Stimulated activated memory B cell treated with anti-CD40 and anti-IgM and Interleukin-4, amounts not matched to agents 10 μg/mL and 1 μg/mL and 100 μg/mL, for 72 hours (primary cell): Measurements from ENCODE around the gene ARID1B.
"Not testable (repeated sequence)": the region's sequence is repeated elsewhere in the genome, so short reads cannot be mapped to it uniquely, and the experiment has no call there.

Source experiments
- ATAC-seq: fragments of 150-1000 bp; cut with Tn5 transposase; 2 replicates; pipeline ENCODE4 v1.10.0; 2021
- H3K27ac Mint-ChIP-seq: one replicate; pipeline ENCODE4 v1.8.0; 2022; ENCODE audit warnings: mild to moderate bottlenecking, mixed read lengths
- H3K27me3 Mint-ChIP-seq: one replicate; pipeline ENCODE4 v1.8.0; 2022; ENCODE audit warnings: mixed read lengths
- H3K36me3 Mint-ChIP-seq: one replicate; pipeline ENCODE4 v1.8.0; 2022; ENCODE audit warnings: mixed read lengths
- H3K4me1 Mint-ChIP-seq: one replicate; pipeline ENCODE4 v1.8.0; 2022; ENCODE audit warnings: mixed read lengths
- H3K4me3 Mint-ChIP-seq: one replicate; pipeline ENCODE4 v1.8.0; 2022; ENCODE audit warnings: mild to moderate bottlenecking, moderate library complexity, mixed read lengths
- H3K9me3 Mint-ChIP-seq: one replicate; pipeline ENCODE4 v1.8.0; 2022; ENCODE audit warnings: mixed read lengths

ARID1B gene

DNA sequence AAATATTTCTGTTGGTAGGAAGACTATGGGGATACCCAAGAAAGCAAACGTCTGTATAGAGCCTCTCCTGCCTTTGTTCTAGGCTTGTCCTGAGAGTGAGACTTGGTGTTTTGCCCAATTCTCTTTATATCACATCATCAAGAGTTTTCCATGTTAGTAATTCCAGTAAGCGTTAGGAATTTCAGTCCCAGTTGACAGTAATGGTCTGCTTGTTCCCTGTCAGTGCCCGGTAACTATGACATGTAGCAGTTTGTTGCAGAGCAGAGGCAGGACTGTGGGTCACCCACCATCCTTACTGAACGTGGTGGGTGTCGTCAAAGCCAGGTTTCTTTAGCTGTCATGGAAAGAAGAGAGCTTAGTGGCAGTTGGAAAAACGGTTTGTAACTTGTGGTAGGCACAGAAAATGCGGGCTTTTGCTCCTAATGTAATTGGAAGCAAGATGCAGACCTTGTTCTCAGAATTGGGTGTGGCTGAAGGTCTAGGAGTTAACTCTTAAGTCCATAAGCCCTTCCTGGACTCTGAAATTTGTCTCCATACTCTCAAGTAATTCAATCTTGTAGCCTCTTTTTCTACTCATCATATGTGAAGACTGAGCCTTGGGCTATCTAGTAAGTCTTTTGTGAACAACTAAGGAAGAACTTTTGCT lies 357.3 kb downstream of the ARID1B start:
- Mint-ChIP-seq H3K9me3 (no peaks in the 10 kb centered on the region), H3K4me1 (peaks cover 4% of the 10 kb centered on the region), H3K27ac (no peak overlapping the region), H3K4me3 (no peak overlapping the region), H3K27me3 (no peaks in the 10 kb centered on the region), H3K36me3 (peaks cover 34% of the 10 kb centered on the region)
- no peak for ATAC-seq

DNA sequence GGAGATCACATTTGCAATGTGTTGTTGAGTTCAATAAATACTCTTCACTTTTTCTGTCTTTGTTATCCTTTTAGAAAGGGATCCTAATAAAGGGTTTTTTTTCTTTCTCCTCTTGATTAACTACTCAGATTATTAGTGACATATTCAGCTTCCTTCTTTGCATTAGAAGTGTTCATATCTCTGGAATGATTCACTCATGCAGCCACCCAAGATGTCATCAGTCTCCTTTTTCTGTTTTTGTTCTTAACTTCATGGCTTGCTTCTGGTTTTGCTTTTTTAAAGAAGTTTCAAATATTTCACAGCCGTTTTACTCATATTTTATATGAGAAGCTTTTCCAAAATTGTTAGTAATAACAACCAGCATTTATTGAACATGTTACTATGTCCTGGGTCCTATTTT lies 358.5 kb downstream of the ARID1B start:
- Mint-ChIP-seq H3K4me1 (no peaks in the 10 kb centered on the region), H3K36me3 (peaks cover 35% of the 10 kb centered on the region), H3K27me3 (no peaks in the 10 kb centered on the region), H3K4me3 (no peak overlapping the region), H3K27ac (peak overlapping the region; percentile 33), H3K9me3 (no peaks in the 10 kb centered on the region)
- no peak for ATAC-seq

DNA sequence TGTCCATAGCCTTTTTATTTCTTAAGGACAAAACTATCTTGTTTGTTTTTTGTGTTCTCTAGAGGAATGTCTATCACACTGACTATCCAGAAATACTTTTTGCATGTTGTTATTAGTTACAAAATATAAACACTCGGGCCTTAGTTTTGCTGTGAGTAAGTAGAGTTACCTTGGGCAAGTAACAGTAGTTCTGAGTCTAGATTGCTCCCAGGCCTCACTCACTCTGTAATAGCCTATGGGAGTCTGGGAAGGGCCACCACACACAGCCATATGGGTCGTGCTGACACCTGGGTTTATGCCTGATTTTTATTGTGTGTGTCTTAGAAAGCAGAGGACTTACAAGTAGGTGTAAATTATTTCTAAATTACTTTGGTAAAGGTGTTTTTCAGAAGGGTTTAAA lies 360.3 kb downstream of the ARID1B start:
- Mint-ChIP-seq H3K36me3 (peaks cover 35% of the 10 kb centered on the region), H3K27me3 (no peaks in the 10 kb centered on the region), H3K4me1 (no peaks in the 10 kb centered on the region), H3K4me3 (no peak overlapping the region), H3K9me3 (no peaks in the 10 kb centered on the region), H3K27ac (no peak overlapping the region)
- no peak for ATAC-seq

DNA sequence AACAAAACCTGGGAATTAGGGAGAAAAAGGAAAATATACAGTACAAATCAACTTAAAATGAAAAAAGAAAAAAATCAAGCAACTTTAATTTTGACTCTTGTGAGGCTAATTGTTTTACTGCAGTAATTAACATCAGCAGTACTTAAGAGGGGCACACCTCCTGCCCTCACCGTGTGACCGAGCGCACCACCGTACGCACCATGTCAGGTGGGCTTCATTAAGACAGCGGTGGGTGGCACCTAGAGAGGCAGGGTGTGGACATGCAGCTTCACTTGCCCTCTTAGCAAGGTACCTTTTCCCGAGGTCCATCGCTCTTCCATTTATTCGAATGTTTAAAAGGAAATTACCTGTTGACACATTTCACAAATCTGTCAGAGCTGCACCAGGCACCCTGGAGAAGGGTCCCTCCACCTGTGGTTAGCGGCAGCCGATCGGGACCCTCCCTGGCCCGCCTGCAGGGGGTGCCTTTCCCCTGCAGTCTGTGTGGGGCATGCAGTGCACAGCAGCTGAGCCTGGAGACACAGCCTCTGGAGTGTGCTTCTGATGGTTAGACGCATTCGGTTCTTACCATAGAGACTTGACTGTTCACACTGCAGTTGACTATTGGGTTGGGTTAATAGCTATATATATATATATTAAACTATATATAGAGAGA lies 362.0 kb downstream of the ARID1B start:
- no peak for ATAC-seq
- H3K4me1 Mint-ChIP-seq: no peaks in the 10 kb centered on the region
- no peak overlapping the region for H3K4me3 Mint-ChIP-seq
- no peaks in the 10 kb centered on the region for H3K9me3 Mint-ChIP-seq
- peaks cover 42% of the 10 kb centered on the region for H3K36me3 Mint-ChIP-seq
- no peak overlapping the region for H3K27ac Mint-ChIP-seq
- H3K27me3 Mint-ChIP-seq: no peaks in the 10 kb centered on the region

DNA sequence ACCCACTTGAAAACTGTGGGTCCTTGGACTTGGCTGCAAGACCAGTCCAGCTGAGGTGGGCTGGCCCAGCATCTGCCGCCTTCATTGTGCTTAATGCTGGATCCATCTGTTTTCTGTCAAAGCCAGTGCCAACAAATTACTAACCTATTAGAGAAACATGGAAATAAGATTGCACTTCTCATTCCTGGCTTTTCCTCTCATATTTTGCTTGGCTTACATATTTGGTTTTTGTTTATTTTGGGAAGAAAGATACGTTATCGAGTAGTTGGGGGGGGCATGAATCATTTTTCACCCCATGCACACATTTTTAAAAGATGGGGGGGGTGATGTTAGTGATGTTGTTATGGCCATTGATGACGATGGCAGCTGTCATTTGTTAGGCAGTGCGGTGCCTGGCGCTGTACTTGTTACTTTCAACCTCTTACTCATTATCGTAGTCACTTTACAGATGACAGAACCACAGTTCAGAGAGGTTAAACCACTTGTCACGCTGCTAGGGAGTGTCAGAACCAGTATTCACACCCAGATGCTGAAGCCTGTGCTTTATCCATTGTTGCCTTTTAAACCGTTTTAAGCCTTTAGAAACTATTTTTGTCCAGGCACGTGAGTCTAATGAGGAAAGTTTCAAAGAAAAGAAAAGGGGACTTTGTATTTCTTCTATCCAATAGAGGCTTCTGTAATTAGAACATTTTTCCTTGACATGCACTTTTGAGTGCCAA lies 366.2 kb downstream of the ARID1B start:
- Mint-ChIP-seq H3K27me3 (no peaks in the 10 kb centered on the region), H3K27ac (no peak overlapping the region), H3K4me3 (no peak overlapping the region), H3K36me3 (peaks cover 44% of the 10 kb centered on the region), H3K4me1 (no peaks in the 10 kb centered on the region), H3K9me3 (no peaks in the 10 kb centered on the region)
- no peak for ATAC-seq

DNA sequence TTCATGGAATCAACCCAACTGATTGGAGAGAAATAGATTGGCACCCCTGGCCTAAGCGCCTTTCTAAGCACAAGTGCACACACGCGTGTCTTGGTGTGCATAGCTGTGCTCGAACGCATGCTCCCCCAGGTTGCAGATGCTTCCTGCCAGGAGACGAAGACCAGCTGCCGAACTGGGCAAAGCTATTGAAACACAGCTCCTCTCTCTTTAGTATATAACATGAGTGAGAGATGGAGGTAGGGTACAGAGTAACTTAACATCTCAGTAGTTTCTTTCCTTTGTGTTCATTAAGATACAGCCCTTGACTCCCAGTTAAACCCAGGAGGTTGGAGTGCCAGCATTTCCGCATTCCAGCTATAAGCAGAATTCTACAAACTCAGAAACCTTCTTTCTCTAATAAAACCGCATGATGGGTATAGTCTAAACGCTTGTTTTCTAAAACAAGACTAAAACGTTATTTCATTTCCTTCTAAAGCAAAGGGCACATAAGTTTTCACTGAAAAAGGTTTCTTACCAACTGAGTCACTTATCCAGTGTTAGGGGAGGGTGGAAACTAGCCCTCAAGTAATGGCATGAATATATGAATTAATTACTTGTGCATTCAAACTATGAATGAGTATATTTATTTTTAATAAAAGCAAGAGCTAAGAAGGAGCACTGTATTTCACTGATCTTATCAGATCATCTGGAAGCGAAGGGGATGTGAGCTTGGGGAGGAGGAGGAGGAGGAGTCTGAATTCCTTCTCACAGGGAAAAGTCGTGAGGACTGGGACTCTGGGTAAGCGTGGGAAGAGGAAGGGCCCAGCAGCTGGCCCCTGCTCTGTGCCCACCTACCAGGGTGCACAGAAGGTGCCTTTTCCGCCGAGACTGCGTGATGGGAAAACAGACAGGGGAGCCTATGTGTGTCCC lies 367.0 kb downstream of the ARID1B start:
- H3K4me1 Mint-ChIP-seq: no peaks in the 10 kb centered on the region

DNA sequence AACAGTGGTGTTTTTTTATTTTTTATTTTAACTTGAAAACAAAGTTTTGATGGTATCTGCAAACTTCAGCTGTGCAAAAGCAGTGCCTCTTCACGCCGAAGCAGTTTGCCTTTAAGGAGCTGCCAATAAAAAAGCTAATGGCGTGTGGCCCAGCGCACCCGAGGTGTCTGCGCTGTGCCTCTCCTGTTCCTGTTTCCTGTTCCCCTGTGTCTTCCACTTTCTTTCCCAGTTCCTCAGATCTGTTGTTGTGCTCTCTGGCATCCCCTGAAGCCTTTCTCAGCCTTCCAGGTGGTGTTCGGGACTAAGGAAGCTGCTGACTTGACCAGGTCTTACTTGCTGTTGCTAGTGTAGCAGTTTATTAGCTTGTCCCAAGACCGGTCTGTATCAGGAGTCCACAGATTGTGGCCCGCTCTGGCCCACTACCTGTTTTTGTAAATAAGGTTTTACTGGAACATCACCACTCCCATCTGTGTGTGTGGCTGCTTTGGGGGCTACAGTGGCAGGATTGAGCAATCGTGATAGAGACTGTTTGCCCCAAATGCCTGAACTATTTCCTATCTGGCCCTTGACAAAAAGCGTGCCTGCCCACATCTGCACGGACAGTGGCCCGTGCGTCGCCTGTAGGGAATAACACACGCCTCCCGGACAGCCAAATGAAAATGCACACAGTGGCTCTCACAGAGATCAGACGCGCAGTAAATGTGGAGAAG lies 367.8 kb downstream of the ARID1B start:
- no peak for ATAC-seq
- peak overlapping the region; percentile 53 for H3K27ac Mint-ChIP-seq
- H3K27me3 Mint-ChIP-seq: no peaks in the 10 kb centered on the region
- no peak overlapping the region for H3K4me3 Mint-ChIP-seq
- H3K9me3 Mint-ChIP-seq: no peaks in the 10 kb centered on the region
- H3K36me3 Mint-ChIP-seq: peaks cover 41% of the 10 kb centered on the region
- H3K4me1 Mint-ChIP-seq: no peaks in the 10 kb centered on the region

More for the DNA sequence above, 367.0 kb downstream of the ARID1B start:
- no peaks in the 10 kb centered on the region for H3K27me3 Mint-ChIP-seq
- H3K4me3 Mint-ChIP-seq: no peak overlapping the region
- H3K36me3 Mint-ChIP-seq: peaks cover 39% of the 10 kb centered on the region
- H3K9me3 Mint-ChIP-seq: no peaks in the 10 kb centered on the region
- ATAC-seq: no peak
- peak overlapping the region; percentile 53 for H3K27ac Mint-ChIP-seq

DNA sequence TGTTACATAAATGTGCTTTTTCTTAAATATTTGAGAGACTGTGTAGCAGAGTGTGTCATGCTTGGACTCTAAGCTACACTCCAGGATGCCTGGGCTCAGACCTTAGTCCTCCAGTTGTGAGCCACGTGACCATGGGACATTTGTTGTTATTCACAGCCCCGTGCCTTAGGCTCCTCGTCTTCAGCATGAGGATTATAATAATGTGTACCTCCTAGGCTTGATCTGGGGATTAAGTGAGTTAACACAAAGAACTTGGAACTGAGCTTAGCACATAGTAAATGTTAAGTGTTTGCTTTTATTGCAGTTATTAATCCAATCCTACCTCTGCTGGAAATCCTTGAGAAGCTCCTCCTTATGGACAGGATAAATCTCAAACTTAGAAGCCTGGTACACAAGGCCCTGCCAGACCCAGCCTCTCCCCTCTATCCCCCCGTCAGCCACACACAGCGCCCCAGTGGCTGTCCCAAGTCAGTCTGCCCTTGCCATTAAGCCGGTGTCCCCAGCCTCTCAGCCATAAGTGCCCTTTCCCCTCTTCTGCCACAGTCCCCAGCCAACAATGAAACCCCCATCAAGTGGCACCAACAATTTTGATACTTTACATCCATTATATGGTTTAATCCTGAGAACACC lies 368.6 kb downstream of the ARID1B start:
- ATAC-seq: no peak
- Mint-ChIP-seq H3K4me1 (no peaks in the 10 kb centered on the region), H3K27ac (peak overlapping the region; percentile 2), H3K36me3 (peaks cover 40% of the 10 kb centered on the region), H3K9me3 (no peaks in the 10 kb centered on the region), H3K27me3 (no peaks in the 10 kb centered on the region), H3K4me3 (no peak overlapping the region)

DNA sequence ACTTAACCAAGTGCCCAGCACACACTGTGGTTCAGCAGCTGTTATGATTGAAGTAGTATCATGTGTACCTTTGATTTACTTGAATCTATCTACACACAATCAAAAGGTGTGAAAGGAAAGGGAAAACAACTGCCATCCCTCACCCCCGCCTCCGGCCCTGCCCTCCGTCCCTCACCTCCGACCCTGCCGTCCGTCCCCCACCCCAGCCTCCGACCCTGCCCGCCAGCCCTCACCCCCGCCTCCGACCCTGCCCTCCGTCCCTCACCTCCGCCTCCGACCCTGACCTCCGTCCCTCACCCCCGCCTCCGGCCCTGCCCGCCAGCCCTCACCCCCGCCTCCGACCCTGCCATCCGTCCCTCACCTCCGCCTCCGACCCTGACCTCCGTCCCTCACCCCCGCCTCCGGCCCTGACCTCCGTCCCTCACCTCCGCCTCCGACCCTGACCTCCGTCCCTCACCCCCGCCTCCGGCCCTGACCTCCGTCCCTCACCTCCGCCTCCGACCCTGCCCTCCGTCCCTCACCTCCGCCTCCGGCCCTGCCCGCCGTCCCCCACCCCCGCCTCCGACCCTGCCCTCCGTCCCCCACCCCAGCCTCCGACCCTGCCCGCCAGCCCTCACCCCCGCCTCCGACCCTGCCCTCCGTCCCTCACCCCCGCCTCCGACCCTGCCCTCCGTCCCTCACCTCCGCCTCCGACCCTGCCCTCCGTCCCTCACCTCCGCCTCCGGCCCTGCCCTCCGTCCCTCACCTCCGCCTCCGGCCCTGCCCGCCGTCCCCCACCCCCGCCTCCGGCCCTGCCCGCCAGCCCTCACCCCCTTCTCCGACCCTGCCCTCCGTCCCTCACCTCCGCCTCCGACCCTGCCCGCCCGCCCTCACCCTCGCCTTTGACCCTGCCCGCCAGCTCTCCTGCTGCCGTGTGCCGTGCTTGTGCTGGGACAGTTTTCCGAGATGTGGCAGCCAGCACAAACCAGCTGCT lies 370.2 kb downstream of the ARID1B start:
- not testable (repeated sequence) for H3K27me3 Mint-ChIP-seq, H3K27ac Mint-ChIP-seq, ATAC-seq, H3K4me3 Mint-ChIP-seq, H3K9me3 Mint-ChIP-seq, H3K4me1 Mint-ChIP-seq
- peaks cover 34% of the 10 kb centered on the region for H3K36me3 Mint-ChIP-seq

DNA sequence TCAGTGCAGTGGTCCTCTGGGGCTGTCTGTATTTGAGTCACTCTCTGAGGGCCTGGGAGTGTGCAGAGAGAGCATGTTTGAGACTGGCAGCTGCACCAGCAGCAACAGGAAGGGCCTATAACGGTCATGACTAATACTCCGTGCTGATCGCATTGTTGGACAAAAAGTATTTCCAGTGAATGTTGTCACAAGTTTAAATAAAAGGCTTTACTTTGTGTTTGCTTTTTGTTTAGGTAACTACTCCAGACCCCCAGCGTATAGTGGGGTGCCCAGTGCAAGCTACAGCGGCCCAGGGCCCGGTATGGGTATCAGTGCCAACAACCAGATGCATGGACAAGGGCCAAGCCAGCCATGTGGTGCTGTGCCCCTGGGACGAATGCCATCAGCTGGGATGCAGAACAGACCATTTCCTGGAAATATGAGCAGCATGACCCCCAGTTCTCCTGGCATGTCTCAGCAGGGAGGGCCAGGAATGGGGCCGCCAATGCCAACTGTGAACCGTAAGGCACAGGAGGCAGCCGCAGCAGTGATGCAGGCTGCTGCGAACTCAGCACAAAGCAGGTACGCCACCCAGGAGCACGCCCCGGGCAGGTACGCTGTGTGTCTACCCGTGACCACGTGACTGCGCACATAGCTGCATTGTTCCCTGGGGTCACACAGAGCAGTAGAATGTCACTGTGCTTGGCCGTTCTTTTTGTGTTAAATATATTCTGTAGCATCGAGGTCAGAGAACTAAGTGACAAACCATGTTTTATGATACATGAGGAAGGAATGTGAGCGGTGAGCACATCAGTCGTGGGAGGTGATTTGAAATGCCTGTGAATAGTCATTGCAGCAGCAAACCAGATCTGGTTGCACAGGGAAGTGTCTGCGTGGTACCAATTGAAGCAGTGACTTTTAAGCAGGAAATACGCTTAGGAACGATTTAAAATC lies 371.5 kb downstream of the ARID1B start:
- Mint-ChIP-seq H3K4me3 (no peak overlapping the region), H3K27ac (no peak overlapping the region), H3K27me3 (no peaks in the 10 kb centered on the region), H3K36me3 (peaks cover 38% of the 10 kb centered on the region), H3K9me3 (no peaks in the 10 kb centered on the region), H3K4me1 (no peaks in the 10 kb centered on the region)
- ATAC-seq: no peak

DNA sequence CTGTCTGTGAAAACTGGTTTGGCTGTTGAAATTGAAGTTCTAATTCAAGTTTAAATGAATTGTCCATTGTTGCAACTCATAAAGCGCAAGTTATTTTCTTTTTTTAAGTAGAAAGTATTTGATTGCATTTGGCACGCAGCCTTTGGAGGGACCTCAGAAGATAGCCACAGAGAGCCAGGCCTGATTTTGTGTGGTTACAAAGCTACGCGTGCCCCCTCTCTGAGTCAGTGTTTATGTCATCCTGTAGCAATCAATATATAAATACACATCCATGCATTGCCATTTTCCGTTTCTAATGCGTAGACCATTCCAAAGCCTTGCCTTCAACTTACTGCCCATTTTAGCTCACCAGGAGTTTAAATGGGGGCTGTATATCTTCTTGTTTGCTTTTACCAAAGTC lies 372.9 kb downstream of the ARID1B start:
- Mint-ChIP-seq H3K4me3 (no peak overlapping the region), H3K9me3 (no peaks in the 10 kb centered on the region), H3K4me1 (no peaks in the 10 kb centered on the region), H3K27me3 (no peaks in the 10 kb centered on the region), H3K36me3 (peaks cover 50% of the 10 kb centered on the region), H3K27ac (no peak overlapping the region)
- ATAC-seq: no peak

DNA sequence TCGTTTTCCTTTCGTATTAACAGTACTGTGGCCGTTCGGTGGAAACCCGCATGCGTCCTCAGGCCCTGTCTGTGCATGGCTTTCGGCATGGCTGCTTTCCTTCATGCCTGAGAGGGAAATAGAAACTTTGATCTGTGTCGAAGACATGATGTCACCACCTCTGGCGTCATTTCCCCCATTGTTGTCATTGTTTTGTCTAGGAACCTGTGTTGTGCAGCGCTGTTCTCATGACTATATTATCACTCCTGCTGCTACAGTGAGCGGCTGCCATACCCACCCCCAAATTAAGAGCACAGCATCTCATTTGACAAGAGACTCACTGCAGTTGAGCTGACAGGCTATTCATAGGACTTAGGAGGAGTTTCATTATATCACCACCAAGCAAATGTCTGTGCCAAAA lies 373.9 kb downstream of the ARID1B start:
- Mint-ChIP-seq H3K27ac (no peak overlapping the region), H3K36me3 (peaks cover 56% of the 10 kb centered on the region), H3K4me1 (no peaks in the 10 kb centered on the region), H3K9me3 (no peaks in the 10 kb centered on the region), H3K27me3 (no peaks in the 10 kb centered on the region), H3K4me3 (no peak overlapping the region)
- no peak for ATAC-seq

DNA sequence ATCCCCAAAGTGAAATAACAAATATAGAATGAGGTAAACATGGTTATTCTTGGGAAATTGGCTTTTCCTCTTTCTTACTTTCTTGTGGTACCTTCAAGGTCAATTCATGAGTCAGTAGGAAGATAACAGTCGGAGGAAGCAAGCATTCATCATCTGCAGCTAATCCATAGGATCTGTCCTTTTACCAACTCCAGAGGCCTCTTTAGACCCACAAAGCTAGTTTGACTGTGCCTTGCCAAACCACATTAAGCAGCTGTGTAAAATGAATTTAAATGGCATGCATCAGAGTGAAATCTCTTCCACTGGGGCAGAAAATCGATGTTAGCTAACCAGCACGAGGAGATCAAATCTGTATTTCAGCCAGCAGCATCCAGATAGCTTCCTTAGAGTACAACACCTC lies 374.8 kb downstream of the ARID1B start:
- Mint-ChIP-seq H3K27ac (no peak overlapping the region), H3K27me3 (no peaks in the 10 kb centered on the region), H3K36me3 (peaks cover 52% of the 10 kb centered on the region), H3K4me1 (no peaks in the 10 kb centered on the region), H3K4me3 (no peak overlapping the region), H3K9me3 (no peaks in the 10 kb centered on the region)
- no peak for ATAC-seq
